GM12878 (cell line): Measurements from ENCODE around the gene LMLN. TPM values are rescaled to one million over a fixed set of nuclear protein-coding genes. Genes with fewer than 3 reads are reported as not detected.
A peak's percentile ranks its signal among the peaks of the same experiment; 100 is the strongest.

Experiments used
- ATAC-seq: fragments of 200-7000 bp; cut with Tn5 transposase; 3 replicates; pipeline ENCODE4 v1.9.1; 2020; ENCODE audit warnings: mild to moderate bottlenecking, moderate library complexity
- BruUV-seq: library from RNA; stranded (reverse); fragments of 400-500 nt; replicated peaks from 2 replicates; lab custom pipeline; 2021; lab: Mats Ljungman, UMichigan
- CTCF ChIA-PET: fragments of 300-600 bp; sonication (Branson Sonifier 250); formaldehyde crosslinking; extraction: SDS; loops from one replicate; lab custom pipeline; 2021; ENCODE audit warnings: inconsistent platforms; lab: Yijun Ruan, JAX
- POLR2A ChIA-PET: fragments of 350-600 bp; formaldehyde crosslinking; extraction: SDS; loops from one replicate; lab custom pipeline; 2021; ENCODE audit warnings: inconsistent platforms; lab: Charles Lee
- RAD21 ChIA-PET: fragments of 300-600 bp; sonication (Branson Sonifier 250); formaldehyde crosslinking; loops from one replicate; lab custom pipeline; 2023; ENCODE audit warnings: antibody characterized with exemption; ENCODE audit not compliant: unreplicated experiment; lab: Charles Lee
- SMC1A ChIA-PET: fragments of 300-600 bp; sonication (Branson Sonifier 250); formaldehyde crosslinking; loops from one replicate; lab custom pipeline; 2023; ENCODE audit not compliant: unreplicated experiment, uncharacterized antibody; lab: Charles Lee
- DNase-seq: peaks from one replicate; pipeline ENCODE4 v3.0.0-alpha.2; 2011; ENCODE audit warnings: low read depth, low spot score
- FAIRE-seq: peaks from 3 replicates; lab custom pipeline; 2011; peaks lifted over from hg19 to GRCh38; lab: Jason Lieb, UNC
- H2AFZ ChIP-seq: 2 replicates; pipeline ENCODE4 v1.6.0; 2011; ENCODE audit warnings: low read depth, low read length, control low read depth; ENCODE audit not compliant: control insufficient read depth
- H3K27ac ChIP-seq: 2 replicates; pipeline ENCODE4 v1.5.1; 2011; ENCODE audit warnings: control low read depth; ENCODE audit not compliant: control insufficient read depth, insufficient read depth
- H3K27me3 ChIP-seq, 2 experiments: replicated peaks in 1 of 2; 2 replicates each; pipeline versions ENCODE4 v1.6.0 to v1.6.1; 2011; ENCODE audit warnings: low read length in 1 of 2; ENCODE audit not compliant: control insufficient read depth in 2 of 2, insufficient read depth in 2 of 2
- H3K36me3 ChIP-seq, 2 experiments: 2 replicates each; pipeline ENCODE4 v1.5.1; 2011; ENCODE audit warnings: low read length in 1 of 2; ENCODE audit not compliant: control insufficient read depth in 2 of 2, insufficient read depth in 2 of 2
- H3K4me1 ChIP-seq: 2 replicates; pipeline ENCODE4 v1.6.1; 2011; ENCODE audit warnings: mild to moderate bottlenecking, low read length, moderate library complexity, mixed read lengths; ENCODE audit not compliant: control insufficient read depth, insufficient read depth
- H3K4me2 ChIP-seq: 2 replicates; pipeline ENCODE4 v1.6.0; 2011; ENCODE audit warnings: control low read depth; ENCODE audit not compliant: control insufficient read depth, insufficient read depth
- H3K4me3 ChIP-seq: fragments of 200-600 bp; sonication (generic); 2 replicates; pipeline ENCODE4 v1.5.1; 2016
- H3K79me2 ChIP-seq: 2 replicates; pipeline ENCODE4 v1.6.0; 2011; ENCODE audit warnings: low read length; ENCODE audit not compliant: control insufficient read depth, insufficient read depth
- H3K9ac ChIP-seq: 2 replicates; pipeline ENCODE4 v1.8.0; 2011; ENCODE audit warnings: low read length, control low read depth, mixed read lengths; ENCODE audit not compliant: control insufficient read depth, insufficient read depth
- H3K9me3 ChIP-seq: replicated peaks from 3 replicates; pipeline ENCODE4 v1.5.1; 2011; ENCODE audit warnings: mild to moderate bottlenecking, low read length; ENCODE audit not compliant: control insufficient read depth, insufficient read depth
- H4K20me1 ChIP-seq: 2 replicates; pipeline ENCODE4 v1.6.0; 2011; ENCODE audit not compliant: control insufficient read depth, insufficient read depth
- CHD4 ChIP-seq: fragments of 200-600 bp; sonication (generic); IDR thresholded peaks from 2 replicates; pipeline ENCODE4 v1.6.1; 2016; ENCODE audit warnings: mild to moderate bottlenecking
- EED ChIP-seq: sonication (generic); IDR thresholded peaks from 2 replicates; pipeline ENCODE4 v1.6.1; 2016; ENCODE audit warnings: antibody characterized with exemption, low read depth
- IKZF2 ChIP-seq, 2 experiments: fragments of 450-650 bp; IDR thresholded peaks; 2 replicates each; pipeline ENCODE4 v1.6.1; 2017; ENCODE audit warnings: mild to moderate bottlenecking in 2 of 2, moderate library complexity in 2 of 2
- MEF2A ChIP-seq: IDR thresholded peaks from 2 replicates; pipeline ENCODE4 v1.6.1; 2011; ENCODE audit warnings: low read depth, mild to moderate bottlenecking, low read length, moderate library complexity; ENCODE audit not compliant: insufficient read depth
- NR2C2 ChIP-seq: IDR thresholded peaks from 2 replicates; pipeline ENCODE4 v1.6.1; 2011; ENCODE audit warnings: borderline replicate concordance, low read depth; ENCODE audit not compliant: control insufficient read depth, insufficient read length
- RAD21 ChIP-seq: IDR thresholded peaks from 2 replicates; pipeline ENCODE4 v1.6.1; 2011; ENCODE audit warnings: mild to moderate bottlenecking, low read depth, low read length, moderate library complexity; ENCODE audit not compliant: insufficient read depth
- SP1 ChIP-seq: IDR thresholded peaks from one replicate; pipeline ENCODE4 v1.6.1; 2011; ENCODE audit warnings: low read depth, low read length
- TCF12 ChIP-seq: IDR thresholded peaks from 2 replicates; pipeline ENCODE4 v1.6.1; 2011; ENCODE audit warnings: low read depth, mild to moderate bottlenecking, low read length
- YBX1 ChIP-seq: fragments of 450-650 bp; IDR thresholded peaks from 2 replicates; pipeline ENCODE4 v1.6.1; 2016; ENCODE audit warnings: antibody characterized with exemption
- WGBS: methylation state at CpG from one replicate; pipeline ENCODE4 v1.1.6; 2016; ENCODE audit warnings: low lambda C conversion rate; ENCODE audit not compliant: insufficient replicate concordance, insufficient coverage; ENCODE audit errors: missing lambda C conversion rate; 5-methylcytosine and 5-hydroxymethylcytosine counted together
- in situ Hi-C: fragments of 300-500 bp; cut with MboI; formaldehyde crosslinking; loops from 9 replicates; pipeline ENCODE4 v1.14.3; 2018; ENCODE audit warnings: mixed read lengths
- intact Hi-C: fragments of 100-400 bp; cut with micrococcal nuclease; formaldehyde crosslinking; loops from one replicate; pipeline ENCODE4 v1.14.2; 2022; ENCODE audit not compliant: unreplicated experiment
- polyA plus RNA-seq, 11 experiments: library from polyadenylated mRNA; depleted of rRNA in 4 of 11; unstranded in 6 of 11; stranded (reverse) in 5 of 11; fragments of >200 nt; fragmentation: Nextera tagmentation in 4 of 11; fragmentation: Illumina TruSeq in 1 of 11; extraction: Ambion mirVana in 4 of 11; extraction: Trizol in 1 of 11; gene quantifications; 1 replicate in 1 of 11; 2 replicates in 10 of 11; pipeline versions ENCODE4 v1.2.1 to v1.2.3, GENCODE V29; 2011 to 2016; ENCODE audit warnings: inconsistent platforms in 2 of 11, missing spikeins in 2 of 11, low read depth in 1 of 11
- total RNA-seq, 4 experiments: library from RNA; depleted of rRNA in 3 of 4; stranded (reverse); fragments of >200 nt in 3 of 4; fragmentation: Illumina TruSeq in 1 of 4; extraction: Trizol in 1 of 4; gene quantifications; 2 replicates each; pipeline versions ENCODE4 v1.2.1 to v1.2.3, GENCODE V29; 2013 to 2021
- TF ChIP-seq, protein P1 (sequence below): fragments of 450-650 bp; IDR thresholded peaks from 2 replicates; pipeline ENCODE4 v1.6.1; 2017; ENCODE audit warnings: low read depth, mild to moderate bottlenecking, moderate library complexity
- TF ChIP-seq, protein P2 (sequence below): fragments of 450-650 bp; IDR thresholded peaks from 2 replicates; pipeline ENCODE4 v1.6.1; 2017; ENCODE audit warnings: mild to moderate bottlenecking
- TF ChIP-seq, protein P3 (sequence below): IDR thresholded peaks from 2 replicates; pipeline ENCODE4 v1.6.1; 2011; ENCODE audit warnings: mild to moderate bottlenecking, low read depth, low read length, moderate library complexity; ENCODE audit not compliant: insufficient replicate concordance

Gene LMLN
- total and polyA plus RNA-seq, 10 of the 15 experiments (the other 5 are each of a cell fraction or from before 2014, with no cell fraction given): 0.02 to 1.7 (median 0.81) TPM

DNA sequence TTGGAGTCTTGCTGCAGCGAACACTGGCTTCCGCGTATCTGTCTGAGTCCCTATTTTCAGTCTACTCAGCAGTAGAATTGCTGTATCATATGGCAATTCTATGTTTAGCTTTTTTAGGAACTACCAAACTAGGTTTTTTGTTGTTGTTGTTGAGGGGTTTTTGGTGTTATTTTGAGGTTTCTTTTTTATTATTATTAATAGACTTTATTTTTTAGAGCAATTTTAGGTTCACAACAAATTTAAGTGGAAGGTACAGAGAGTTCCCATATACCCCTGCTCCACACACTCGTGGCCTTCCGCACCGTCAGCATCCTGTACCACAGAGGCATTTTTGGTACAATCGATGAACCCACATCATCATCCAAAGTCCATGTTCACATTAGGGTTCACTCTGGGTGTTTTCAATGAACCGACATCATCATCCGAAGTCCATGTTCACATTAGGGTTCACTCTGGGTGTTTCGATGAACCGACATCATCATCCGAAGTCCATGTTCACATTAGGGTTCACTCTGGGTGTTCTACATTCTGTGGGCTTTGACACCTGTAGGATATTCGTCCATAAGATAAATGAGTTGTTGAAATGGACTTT is 67.9 kb downstream of the LMLN start:
- H3K27ac ChIP-seq: no peak overlapping the region
- ChIA-PET POLR2A (no interaction called here), SMC1A (no interaction called here), RAD21 (no interaction called here), CTCF (no interaction called here)
- no peaks in the 10 kb centered on the region for H3K4me1 ChIP-seq
- no peak overlapping the region for H3K4me3 ChIP-seq
- TF ChIP-seq YBX1 (no peak), MEF2A (no peak), SP1 (no peak), CHD4 (no peak), RAD21 (no peak), NR2C2 (no peak), EED (no peak), IKZF2 (IDR thresholded peaks at IDR 0.05) (no peak)
- FAIRE-seq: peak; percentile 7
- H3K27me3 ChIP-seq: no peaks in the 10 kb centered on the region; a peak in 1 of 4 replicates
- intact Hi-C loops: no loop called here
- H3K9me3 ChIP-seq: no peaks in the 10 kb centered on the region
- no peak overlapping the region for H3K4me2 ChIP-seq
- ATAC-seq: no peak
- H4K20me1 ChIP-seq: no peaks in the 10 kb centered on the region
- no peaks in the 10 kb centered on the region for H3K79me2 ChIP-seq
- no peak overlapping the region for H3K9ac ChIP-seq
- WGBS: 68% methylated on average over 13 of the region's 13 CpGs
- H2AFZ ChIP-seq: no peak overlapping the region
- no TSS peak for BruUV-seq
- no peaks in the 10 kb centered on the region for H3K36me3 ChIP-seq
- in situ Hi-C loops: no loop called here
- no peak for DNase-seq

DNA sequence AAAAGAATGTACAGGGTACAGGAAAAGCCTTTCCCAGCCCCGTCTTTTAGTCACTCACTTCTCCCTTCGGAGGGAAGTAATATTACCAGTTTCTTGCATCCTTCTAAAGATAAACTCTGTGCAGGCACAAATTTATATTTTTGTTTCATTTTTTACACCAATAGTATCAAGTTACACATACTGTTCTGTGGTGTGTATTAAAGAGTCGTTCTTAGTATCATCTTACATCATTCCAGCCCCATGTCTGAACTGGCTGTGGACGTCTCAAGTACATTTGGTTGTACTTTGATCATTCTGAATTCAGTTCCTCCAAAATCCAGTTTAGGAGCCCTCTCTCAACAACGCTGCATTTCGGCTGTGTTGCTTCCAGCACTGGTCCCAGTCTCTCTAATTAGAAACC is 68.7 kb downstream of the LMLN start:
- Histone ChIP-seq H3K9ac (no peak overlapping the region), H3K79me2 (no peaks in the 10 kb centered on the region), H3K4me2 (no peak overlapping the region), H3K4me1 (no peaks in the 10 kb centered on the region), H3K36me3 (no peaks in the 10 kb centered on the region), H3K9me3 (no peaks in the 10 kb centered on the region), H4K20me1 (no peaks in the 10 kb centered on the region), H3K27me3 (no peaks in the 10 kb centered on the region; a peak in 1 of 4 replicates), H3K4me3 (no peak overlapping the region), H3K27ac (no peak overlapping the region), H2AFZ (no peak overlapping the region)
- 53% methylated on average over 6 of the region's 6 CpGs for WGBS
- no peak for DNase-seq
- in situ Hi-C loops (no loop called here), intact Hi-C loops (no loop called here)
- POLR2A ChIA-PET: no interaction called here
- CTCF ChIA-PET: no interaction called here
- RAD21 ChIA-PET: no interaction called here
- BruUV-seq: no TSS peak
- SMC1A ChIA-PET: no interaction called here
- FAIRE-seq: no peak
- ATAC-seq: no peak
- TF ChIP-seq SP1 (no peak), TCF12 (no peak)
- TF ChIP-seq, protein P1, sequence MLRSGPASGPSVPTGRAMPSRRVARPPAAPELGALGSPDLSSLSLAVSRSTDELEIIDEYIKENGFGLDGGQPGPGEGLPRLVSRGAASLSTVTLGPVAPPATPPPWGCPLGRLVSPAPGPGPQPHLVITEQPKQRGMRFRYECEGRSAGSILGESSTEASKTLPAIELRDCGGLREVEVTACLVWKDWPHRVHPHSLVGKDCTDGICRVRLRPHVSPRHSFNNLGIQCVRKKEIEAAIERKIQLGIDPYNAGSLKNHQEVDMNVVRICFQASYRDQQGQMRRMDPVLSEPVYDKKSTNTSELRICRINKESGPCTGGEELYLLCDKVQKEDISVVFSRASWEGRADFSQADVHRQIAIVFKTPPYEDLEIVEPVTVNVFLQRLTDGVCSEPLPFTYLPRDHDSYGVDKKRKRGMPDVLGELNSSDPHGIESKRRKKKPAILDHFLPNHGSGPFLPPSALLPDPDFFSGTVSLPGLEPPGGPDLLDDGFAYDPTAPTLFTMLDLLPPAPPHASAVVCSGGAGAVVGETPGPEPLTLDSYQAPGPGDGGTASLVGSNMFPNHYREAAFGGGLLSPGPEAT: no peak
- TF ChIP-seq, protein P2, sequence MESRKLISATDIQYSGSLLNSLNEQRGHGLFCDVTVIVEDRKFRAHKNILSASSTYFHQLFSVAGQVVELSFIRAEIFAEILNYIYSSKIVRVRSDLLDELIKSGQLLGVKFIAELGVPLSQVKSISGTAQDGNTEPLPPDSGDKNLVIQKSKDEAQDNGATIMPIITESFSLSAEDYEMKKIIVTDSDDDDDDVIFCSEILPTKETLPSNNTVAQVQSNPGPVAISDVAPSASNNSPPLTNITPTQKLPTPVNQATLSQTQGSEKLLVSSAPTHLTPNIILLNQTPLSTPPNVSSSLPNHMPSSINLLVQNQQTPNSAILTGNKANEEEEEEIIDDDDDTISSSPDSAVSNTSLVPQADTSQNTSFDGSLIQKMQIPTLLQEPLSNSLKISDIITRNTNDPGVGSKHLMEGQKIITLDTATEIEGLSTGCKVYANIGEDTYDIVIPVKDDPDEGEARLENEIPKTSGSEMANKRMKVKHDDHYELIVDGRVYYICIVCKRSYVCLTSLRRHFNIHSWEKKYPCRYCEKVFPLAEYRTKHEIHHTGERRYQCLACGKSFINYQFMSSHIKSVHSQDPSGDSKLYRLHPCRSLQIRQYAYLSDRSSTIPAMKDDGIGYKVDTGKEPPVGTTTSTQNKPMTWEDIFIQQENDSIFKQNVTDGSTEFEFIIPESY: no peak
- TF ChIP-seq, protein P3, sequence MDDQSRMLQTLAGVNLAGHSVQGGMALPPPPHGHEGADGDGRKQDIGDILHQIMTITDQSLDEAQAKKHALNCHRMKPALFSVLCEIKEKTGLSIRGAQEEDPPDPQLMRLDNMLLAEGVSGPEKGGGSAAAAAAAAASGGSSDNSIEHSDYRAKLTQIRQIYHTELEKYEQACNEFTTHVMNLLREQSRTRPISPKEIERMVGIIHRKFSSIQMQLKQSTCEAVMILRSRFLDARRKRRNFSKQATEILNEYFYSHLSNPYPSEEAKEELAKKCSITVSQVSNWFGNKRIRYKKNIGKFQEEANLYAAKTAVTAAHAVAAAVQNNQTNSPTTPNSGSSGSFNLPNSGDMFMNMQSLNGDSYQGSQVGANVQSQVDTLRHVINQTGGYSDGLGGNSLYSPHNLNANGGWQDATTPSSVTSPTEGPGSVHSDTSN: no peak
